Inflammatory macrophage (primary cell): ENCODE data around the gene PFKL.
A peak's percentile ranks its signal among the peaks of the same experiment; 100 is the strongest.

Experiments
- DNase-seq, 2 donors: peaks; one replicate each; pipeline ENCODE4 v3.0.0-alpha.2; 2020 to 2022

Gene PFKL

DNA sequence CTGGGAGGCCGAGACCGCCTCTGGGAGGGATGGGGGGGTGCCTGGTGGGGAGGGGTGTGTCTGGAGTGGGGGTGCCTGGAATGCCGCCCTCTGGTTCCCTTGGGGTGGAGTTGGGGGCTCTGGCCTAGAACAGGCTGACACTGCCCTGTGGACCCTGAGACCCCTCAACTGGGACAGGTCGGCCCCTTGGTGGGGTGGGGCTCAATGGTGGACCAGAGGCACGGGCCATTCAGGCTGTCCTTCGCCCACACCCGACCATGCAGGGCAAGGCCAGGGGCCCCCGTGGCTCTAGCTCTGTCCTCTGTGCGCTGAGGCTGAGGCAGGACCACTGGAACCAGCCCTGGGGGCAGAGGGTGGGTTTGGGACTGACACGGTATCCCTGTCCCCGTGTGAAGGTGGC lies 14.7 kb downstream of the PFKL start:
- DNase-seq = no peak

DNA sequence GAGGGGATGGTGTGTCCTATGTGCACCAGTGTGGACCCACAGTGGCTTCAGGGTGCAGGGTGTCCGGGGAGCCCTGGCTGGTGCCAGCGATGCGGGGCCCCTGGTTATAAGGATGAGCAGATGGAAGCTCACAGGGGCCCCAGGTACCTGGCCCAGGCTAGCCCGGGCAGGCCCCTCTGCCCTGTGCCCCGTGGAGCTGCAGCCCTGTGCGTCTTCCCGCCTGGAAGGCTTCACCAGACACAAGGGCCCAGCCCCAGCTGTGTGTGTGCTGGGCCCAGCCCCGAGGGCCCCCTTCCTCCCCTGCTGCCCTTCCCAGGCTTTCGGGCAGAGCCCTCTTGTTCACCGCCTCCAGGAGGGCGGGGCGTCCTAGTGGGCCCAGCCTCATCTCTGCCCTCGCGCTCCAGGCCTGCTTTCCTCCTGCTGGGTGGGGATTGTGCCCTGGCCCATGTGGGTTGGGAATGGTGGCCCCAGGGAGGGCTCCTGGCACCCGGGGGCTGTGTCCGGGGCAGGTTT lies 15.9 kb downstream of the PFKL start:
- DNase-seq = no peak

DNA sequence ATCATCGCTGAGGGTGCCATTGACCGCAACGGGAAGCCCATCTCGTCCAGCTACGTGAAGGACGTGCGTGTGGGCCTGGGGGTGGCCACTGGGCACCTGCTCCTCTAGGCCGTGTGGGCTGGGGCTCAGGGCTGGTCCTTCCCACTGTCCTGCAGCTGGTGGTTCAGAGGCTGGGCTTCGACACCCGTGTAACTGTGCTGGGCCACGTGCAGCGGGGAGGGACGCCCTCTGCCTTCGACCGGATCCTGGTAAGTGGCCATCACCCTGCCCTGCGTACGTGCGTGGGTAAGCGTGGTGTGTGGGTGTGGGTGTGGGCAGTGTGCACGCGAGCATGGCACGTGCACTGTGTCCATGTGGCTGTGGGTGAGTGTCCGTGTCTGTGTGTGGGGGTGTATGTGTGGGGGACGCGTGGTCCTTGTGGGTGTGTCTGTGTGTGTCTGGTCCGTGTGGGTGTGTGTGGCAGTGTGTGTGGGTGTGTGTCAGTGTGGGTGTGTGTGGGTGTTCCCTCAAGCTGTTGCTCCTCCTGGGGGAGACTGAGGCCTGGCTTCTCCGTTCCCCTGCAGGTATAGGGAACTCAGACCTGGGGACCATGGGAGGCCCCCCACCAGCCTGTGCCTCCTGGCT lies 16.5 kb downstream of the PFKL start:
- DNase-seq = no peak

DNA sequence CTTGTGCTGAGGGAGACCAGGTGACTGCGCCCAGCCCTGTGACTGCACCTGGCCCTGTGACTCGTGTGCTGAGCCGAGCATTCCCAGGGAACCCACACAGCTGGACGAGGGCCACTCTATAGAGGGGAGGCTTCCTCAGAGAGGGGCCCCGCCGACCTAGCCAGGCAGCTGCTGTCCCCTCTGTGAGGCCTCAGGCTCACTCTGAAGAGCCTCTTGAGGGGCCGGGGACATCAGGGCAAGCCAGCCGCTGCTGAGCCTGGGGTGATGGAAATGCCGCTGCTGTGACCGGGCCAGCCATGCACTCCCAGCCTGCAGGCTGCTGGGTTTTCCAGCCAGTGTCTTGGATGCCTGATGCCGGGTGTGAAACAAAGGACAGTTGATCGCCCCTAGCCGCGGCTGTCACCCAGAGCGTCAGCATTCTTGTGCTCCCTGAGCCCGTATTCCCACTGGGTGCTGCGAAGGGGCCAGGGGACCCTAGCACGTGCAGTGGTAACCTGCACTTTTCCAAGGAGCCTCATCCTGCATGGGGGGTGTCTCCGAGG lies 17.5 kb downstream of the PFKL start:
- no peak for DNase-seq

DNA sequence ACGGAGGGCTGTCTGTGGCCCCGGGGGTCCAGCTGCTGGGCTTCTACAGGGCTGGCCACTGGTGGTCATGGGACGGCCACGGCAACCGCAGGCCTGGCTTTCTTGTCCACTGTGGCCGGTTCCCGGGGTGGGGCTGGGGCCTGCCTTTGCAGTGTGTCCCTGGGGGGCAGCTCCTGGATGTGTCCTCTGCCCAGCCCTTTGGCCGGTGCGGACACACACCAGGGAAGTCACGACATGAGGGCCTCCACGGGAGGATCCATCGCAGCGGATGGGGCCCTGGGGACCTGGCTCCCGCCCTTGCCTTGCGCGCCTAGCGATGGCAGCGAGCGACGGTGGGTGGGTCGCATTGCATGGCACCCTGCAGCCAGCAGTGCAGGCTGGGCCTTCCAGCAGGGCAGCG lies 18.0 kb downstream of the PFKL start:
- DNase-seq = no peak

DNA sequence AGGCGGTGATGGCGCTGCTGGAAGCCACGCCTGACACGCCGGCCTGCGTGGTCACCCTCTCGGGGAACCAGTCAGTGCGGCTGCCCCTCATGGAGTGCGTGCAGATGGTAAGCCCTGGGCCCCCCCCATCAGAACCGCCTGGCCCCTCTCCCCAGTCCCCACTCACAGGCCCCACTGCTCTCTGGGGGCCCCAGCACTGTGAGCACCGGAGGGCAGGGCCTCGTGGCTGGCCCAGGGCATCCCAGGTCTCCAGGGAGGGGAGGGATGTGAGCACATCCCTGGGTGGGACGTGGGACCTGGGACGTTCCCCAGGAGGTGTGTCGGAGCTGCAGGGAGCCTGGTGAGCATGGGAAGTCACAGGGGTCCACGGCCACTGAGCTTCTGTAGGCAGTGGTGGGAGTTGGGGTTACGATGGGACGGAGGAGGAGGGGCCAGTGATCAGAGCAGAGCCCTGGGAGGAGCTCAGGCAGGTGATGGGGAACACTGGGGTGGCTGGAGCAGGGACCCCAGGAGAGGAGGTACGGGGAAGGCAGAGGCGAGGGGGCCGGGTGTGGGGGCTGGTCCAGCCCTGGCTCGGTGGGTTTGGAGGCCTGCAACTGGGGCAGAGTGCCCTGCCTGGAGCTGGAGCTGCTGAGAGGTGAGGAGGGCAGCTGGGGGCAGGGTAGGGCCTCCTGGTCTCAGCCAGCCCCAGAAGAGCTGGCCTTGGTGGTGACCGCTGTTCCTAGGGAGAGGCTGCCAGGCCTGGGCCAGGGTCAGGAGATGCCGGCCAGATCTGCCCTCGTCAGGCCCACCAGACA lies 18.8 kb downstream of the PFKL start:
- DNase-seq = no peak

DNA sequence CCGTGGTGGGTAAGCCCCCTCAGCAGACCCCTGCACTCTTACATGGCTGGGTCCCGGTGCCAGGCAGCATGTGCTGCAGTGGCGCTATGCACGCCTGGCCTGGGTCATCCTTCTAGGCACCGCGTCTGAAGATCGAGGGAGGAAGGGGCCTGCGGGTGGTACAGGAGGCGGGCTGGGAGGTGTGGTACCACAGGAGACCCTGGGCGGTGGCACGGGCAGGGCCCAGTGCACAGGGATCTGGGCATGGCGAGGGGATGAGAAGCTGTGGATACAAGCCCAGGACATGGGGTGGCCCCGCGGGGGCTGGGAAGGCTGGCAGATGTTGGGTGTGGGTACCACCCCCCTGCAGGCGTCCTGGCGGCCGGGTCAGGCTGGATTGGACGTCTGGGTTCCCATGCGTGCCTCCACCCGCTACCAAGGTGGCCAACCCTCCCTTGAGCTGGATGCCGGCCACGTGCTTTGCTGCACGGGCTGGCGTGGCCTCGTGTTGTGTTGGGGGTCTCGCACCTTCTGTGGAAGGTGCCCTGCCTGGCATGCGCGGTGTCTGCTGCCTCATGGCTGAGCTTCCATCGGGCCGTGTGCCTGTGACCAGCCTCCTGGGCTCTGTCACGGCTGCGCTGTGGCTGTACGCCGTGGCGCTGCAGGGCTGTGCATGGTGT lies 19.7 kb downstream of the PFKL start:
- DNase-seq = no peak

DNA sequence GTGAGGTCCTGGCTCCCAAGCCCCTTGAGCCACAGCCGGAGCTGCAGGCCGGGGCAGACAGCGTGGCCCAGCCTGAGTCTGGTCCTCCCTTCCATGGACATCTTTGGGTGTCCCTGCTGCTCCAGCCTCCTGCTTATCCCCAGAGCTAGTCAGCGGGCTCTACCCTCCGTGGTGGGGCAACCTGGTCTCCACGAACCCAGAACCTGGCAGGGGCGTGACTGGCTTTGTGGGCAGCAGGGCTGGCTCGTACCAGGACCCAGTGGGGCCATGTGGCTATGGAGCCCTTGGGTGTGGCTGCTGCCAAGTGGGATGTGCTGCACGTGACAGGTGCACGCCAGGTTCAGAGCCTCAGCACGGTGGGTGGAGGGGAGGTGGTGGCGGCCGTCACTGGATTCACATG lies 21.0 kb downstream of the PFKL start:
- DNase-seq = no peak

DNA sequence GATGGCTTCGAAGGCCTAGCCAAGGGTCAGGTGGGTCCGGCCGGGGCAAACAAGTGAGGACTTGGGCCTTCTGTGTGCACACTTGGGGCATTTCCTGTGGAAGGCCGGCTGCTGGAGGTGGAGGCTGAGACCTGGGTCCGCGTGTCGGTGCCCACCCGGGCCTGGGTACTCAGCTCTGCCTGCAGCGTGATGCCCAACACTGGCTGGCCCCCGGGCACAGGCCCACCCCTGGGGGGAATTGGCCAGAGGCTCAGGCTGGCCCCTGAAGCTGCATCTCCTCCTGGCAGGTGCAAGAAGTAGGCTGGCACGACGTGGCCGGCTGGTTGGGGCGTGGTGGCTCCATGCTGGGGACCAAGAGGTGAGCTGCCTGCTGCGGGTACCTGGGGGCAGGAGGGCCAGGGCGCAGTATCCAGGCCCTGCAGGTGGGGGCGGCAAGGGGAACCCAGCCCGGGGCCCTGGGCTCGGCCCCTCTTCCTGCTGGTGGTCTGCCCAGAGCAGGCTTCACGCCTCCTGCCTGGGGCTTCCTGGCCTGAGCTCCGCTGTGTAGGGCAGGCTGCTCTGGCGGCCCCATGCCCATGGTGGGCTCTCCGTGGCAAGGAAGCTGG lies 22.1 kb downstream of the PFKL start:
- no peak for DNase-seq

DNA sequence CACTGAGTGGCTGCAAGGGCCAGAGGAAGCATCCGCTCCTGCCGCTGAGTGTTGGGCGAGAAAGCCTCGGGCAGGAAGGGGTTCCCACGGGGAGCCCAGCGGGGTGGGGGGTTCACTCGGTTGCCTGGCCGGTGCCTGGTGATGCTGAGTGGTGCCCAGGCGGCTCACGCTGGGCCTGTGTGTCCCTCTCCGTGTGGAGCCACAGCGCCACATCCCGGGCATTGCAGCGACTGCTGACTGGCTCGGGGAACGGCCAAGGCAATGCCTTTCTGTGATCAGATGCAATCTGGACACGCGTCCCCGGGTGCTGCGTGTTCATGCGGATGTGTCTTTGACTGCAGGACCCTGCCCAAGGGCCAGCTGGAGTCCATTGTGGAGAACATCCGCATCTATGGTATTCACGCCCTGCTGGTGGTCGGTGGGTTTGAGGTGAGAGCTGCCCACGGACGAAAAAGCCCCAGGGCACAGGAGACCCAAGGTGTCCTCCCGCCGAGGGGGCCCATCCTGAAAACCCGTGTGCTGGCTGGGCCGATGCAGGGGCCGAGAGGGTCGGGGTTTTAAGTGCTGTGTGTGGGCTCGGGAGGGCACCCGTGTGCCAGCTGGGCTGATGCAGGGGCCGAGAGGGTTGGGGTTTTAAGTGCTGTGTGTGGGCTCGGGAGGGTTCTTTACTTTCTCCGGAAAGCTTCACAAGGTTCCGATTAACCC lies 22.9 kb downstream of the PFKL start:
- no peak for DNase-seq

DNA sequence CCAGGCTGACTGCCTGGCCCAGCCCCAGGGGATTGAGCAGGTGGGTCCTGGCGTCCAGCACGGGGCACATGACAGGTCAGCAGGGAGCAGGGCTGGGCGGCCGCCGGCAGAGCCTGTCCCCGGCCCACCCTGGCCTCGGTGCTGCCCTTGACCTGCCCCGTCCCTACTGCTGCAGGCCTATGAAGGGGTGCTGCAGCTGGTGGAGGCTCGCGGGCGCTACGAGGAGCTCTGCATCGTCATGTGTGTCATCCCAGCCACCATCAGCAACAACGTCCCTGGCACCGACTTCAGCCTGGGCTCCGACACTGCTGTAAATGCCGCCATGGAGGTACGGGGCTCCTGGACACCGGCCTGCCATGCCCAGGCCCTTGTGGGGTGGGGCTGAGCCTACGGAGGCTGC lies 23.7 kb downstream of the PFKL start:
- no peak for DNase-seq

DNA sequence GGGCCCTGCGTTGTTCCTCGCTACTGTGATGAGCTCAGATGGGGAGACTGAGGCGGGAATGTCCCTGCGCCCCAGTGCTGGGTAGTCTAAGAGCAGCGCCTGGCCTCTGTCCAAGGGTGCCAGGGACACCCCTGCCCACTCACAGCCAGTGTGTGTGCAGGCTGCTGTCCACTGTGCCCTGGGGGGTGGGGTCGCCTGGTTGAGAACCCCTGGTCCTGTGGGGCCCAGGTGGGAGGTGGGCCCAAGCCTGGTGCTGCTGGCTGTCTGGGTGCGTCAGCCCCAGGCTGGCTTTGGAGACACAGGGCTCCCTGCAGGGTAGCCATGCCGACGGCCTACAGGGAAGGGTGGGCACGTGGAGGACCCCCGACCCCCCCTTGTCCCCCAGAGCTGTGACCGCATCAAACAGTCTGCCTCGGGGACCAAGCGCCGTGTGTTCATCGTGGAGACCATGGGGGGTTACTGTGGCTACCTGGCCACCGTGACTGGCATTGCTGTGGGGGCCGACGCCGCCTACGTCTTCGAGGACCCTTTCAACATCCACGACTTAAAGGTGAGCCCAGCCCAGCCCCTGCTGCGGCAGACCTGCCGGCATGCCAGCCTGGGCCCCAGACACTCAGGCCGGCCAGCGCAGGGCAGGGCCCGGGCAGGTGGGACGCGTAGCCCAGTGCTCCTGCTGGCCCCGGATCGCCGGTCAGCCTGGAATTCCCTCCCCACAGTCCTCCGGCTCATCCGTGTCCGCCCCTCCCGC lies 24.4 kb downstream of the PFKL start:
- DNase-seq = no peak

DNA sequence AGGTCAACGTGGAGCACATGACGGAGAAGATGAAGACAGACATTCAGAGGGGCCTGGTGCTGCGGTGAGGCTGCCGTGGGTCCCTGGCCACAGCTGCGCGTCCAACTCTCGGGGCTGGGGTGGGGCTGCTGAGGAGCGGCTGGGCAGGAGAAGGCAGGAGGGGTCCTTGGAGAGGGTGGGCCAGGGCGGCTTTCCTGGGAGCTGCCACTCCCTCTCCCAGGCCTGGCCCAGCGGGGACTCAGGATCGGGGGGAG lies 24.9 kb downstream of the PFKL start:
- no peak for DNase-seq

DNA sequence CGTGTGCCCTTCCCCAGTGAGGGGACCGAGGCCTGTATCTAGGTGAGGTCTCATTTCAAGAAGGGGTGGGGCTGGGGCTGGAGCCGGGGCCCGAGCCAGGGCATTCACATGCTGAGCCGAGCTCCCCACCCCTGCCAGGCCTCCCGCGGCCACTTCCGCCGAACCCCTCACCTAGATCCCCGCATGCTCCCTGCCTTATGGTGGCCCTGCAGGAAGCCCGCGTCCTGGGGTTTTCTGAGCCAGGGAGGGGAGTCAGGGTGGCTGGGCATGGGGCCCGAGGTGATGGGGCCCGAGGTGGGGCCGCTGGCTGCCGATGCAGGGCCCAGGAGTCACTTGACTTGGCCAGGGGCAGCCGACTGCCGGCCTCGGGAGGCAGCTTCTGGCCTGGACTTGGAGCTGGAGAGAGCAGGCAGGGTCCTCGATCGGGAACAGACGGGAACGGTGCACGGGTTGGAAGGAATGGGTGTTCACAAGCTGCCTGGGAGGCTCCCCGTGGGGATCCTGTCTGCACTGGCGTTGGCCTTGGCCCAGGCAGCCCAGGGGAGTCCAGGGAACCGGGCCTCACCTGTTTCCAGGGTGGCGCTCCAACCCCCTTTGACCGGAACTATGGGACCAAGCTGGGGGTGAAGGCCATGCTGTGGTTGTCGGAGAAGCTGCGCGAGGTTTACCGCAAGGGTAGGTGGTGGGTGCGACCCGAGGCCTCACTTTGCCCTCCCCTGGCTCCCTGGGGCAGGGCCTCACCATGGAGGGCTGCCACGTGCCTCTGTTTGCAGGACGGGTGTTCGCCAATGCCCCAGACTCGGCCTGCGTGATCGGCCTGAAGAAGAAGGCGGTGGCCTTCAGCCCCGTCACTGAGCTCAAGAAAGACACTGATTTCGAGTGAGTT lies 25.8 kb downstream of the PFKL start:
- no peak for DNase-seq

DNA sequence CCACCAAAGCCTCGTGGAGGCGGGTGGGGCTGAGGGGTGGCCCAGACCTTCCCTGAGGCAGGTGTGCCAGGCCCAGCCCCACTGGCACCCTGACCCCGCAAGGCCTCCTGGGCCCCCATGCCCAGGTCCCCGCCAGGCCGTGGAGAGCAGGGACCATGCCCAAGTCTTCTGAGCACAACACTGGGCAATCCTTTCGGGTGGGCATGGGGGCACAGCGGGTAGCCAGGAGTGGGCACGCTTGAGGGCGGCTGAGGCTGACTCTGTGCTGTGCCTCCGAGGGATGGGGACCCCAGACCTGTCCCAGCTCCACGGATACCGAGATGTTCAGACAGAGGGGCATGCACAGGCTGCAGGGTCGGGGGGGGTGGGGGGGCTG lies 26.4 kb downstream of the PFKL start:
- no peak for DNase-seq

DNA sequence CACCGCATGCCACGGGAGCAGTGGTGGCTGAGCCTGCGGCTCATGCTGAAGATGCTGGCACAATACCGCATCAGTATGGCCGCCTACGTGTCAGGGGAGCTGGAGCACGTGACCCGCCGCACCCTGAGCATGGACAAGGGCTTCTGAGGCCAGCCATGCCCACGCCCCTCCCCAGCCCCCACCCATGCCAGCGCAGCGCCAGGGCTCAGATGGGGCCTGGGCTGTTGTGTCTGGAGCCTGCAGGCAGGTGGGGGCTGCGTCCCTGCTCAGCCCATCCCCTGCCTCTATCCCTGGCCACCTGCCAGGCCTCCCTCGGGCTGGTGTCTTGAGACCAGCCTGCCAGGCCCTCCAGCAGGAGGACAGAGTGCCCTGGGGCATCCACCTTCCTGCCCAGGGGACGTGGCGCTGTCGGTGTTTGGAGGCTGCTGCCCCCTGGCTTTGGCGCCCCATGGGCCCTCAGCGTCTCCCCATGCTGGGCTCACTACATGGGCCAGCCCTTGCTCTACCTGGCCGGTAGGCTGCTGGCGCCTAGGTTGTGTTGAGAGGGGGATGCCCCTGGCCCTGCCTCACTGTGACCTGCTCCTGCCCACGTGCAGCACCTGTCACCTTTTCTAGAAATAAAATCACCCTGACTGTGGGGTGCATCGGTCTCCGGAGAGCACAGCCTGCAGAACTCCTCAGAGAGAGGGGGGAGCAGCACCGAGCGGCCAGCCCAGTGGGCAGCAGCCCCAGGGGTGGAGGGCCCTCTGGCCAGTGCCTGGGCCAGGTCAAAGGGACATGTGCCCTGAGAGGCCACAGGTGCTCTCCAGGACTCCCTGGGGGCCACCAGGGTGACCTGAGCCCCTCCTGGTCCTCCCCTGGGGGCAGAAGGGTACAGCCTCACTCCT lies 27.1 kb downstream of the PFKL start:
- no peak for DNase-seq

DNA sequence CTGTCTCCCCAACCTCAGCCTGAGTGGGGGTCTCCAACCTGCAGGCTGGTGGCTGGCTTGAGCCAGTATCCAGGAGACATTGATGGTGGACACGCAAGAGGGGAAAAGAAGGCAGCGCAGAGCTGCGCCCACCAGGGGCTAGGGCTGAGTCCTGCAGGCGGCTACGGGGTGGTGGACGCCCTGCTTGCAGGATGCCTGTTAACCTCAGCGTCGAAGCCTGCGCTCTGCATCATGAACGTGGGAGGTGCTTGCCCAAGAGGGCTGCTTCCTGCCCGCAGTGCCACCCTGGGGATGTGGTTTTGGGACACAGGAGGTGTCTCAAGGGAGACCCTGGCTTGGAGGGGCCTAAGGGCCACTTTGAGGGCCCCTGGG lies 27.7 kb downstream of the PFKL start:
- DNase-seq = peak; percentile 25 to 27

DNA sequence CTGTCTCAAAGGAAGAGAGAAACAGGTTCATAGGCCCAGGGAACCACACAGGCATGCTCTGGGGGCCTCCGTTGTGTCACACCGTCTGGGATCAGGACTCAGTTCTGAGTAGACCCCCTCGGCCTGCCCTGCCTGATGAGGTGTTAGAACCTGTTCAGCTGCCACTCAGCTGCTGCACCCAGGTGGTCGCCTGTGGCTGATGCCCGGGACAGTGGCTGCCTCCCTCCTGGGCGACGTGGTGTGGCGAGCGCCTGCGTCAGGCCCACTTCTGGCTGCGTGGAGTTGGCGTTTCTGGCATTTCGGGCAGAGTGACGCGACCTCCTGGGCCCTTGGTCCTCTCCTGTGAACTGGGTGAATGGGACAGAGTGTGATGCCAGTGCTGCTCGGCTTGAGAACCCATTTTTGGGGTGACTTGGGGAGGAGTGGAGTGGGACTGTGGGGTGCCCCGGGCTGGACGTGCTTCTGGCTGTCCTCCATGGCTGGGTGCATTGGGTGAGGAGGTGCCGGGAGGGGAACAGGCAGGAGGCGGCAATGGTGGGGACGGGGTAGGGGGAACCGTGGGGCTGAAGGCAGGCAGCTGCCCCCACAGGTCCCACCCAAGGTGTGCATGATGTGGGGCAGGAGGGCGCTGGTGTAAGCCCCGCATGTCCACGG lies 28.5 kb downstream of the PFKL start:
- DNase-seq = no peak

DNA sequence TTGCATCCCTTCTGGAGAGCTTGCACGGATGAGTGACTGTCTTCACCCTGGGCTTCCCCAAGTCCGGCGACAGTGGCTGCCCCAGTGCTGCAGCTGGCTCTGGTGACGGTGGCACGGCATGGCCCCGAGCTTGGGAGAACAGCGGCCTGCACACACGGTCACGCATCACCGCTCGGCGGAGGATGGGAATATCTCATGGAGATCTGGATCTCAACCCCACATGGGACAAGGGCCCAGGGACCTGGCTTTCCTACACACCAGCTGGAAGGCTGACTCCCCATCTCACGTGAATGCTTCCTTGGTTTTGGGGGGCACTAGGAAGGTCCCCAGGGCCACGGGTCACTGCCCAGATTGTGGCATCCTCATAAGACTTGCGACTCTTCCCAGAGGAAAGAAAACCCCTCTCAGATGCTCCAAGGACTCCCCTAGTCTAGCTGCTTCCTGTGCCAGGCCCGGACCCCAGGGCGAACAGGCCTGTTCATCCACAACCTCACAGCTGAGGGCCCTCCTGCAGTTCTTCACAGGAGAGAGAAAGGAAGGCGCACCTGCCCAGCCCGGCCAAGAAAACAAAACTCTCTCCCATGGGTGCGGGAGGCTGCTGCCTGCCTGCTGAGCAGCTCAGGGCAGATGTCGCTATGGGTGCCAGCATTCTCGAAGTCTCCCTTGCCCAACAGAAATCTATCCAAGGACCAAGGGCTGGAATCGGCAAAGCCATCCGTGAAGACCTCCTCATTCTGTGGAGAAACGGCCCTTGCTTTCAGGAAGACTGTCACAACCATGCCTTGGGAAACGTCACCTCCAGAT lies 29.4 kb downstream of the PFKL start:
- DNase-seq = no peak
